Measurements from ENCODE around the gene CKAP5.

CKAP5 gene

GRCh38 chr11:46845440-46845739 lies 690 bp downstream of the CKAP5 start:
- H3K4me3 ChIP-seq (replicated peaks in 1 of 2; ENCODE audit: low read depth in 2 of 2, low read length in 2 of 2) = peak overlapping the region; percentile 82 to 94
- peak in 1 of 2 donors; percentile 11 for DNase-seq (ENCODE audit: low read depth in 2 of 2)
- TF ChIP-seq, protein P1, sequence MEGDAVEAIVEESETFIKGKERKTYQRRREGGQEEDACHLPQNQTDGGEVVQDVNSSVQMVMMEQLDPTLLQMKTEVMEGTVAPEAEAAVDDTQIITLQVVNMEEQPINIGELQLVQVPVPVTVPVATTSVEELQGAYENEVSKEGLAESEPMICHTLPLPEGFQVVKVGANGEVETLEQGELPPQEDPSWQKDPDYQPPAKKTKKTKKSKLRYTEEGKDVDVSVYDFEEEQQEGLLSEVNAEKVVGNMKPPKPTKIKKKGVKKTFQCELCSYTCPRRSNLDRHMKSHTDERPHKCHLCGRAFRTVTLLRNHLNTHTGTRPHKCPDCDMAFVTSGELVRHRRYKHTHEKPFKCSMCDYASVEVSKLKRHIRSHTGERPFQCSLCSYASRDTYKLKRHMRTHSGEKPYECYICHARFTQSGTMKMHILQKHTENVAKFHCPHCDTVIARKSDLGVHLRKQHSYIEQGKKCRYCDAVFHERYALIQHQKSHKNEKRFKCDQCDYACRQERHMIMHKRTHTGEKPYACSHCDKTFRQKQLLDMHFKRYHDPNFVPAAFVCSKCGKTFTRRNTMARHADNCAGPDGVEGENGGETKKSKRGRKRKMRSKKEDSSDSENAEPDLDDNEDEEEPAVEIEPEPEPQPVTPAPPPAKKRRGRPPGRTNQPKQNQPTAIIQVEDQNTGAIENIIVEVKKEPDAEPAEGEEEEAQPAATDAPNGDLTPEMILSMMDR (IDR thresholded peaks at IDR 0.05; ENCODE audit: low read depth, low read length) = no peak

DNA sequence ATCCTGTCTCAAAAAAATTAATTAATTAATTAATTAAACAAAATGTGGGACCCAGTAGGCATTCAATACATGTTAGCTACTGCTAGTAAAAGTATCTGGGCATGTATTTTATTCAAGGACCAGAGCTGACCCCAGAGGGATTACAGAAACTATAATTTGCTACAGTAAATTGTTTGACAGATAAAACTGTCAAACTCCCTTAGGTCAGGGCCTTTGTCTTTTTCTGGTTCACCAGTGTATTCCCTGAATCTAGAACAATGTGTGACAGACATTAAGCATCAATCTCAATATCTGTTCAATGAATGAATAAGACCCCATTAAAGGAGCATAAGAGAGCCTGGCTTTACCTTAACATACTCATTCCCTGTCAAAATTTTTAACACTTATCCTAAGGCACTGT lies 6.0 kb downstream of the CKAP5 start:
- no peak for DNase-seq (ENCODE audit: low read depth in 2 of 2)
- no peak overlapping the region for H3K4me3 ChIP-seq (replicated peaks in 1 of 2; ENCODE audit: low read depth in 2 of 2, low read length in 2 of 2)
- TF ChIP-seq, protein P1 (IDR thresholded peaks at IDR 0.05; ENCODE audit: low read depth, low read length) = no peak

- DNase-seq (ENCODE audit: low read depth in 2 of 2) = no peak
- H3K4me3 ChIP-seq (replicated peaks in 1 of 2; ENCODE audit: low read depth in 2 of 2, low read length in 2 of 2) = no peak overlapping the region
- TF ChIP-seq, protein P1 (IDR thresholded peaks at IDR 0.05; ENCODE audit: low read depth, low read length) = no peak
Observed at GRCh38 chr11:46838501-46838900, 7.6 kb downstream of the CKAP5 start.

DNA sequence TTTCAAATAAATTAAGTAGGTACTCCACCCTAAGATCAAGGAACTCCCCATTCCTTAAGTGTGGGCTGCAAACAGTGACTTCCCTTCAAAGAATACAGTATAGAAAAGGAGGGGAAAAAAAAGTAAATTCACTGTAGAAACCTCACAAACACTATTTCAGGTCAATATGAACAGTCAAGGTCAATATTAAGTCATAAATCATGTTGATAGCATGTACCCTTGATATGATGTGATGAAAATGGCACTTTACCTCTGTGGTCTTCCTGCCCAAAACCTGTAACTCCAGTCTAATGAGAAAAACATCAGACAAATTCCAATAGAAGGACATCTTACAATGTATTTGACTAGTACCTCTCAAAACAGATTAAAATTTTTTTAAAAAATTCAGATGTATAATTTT lies 8.2 kb downstream of the CKAP5 start:
- TF ChIP-seq, protein P1 (IDR thresholded peaks at IDR 0.05; ENCODE audit: low read depth, low read length) = no peak
- no peak overlapping the region for H3K4me3 ChIP-seq (replicated peaks in 1 of 2; ENCODE audit: low read depth in 2 of 2, low read length in 2 of 2)
- DNase-seq (ENCODE audit: low read depth in 2 of 2) = no peak

DNA sequence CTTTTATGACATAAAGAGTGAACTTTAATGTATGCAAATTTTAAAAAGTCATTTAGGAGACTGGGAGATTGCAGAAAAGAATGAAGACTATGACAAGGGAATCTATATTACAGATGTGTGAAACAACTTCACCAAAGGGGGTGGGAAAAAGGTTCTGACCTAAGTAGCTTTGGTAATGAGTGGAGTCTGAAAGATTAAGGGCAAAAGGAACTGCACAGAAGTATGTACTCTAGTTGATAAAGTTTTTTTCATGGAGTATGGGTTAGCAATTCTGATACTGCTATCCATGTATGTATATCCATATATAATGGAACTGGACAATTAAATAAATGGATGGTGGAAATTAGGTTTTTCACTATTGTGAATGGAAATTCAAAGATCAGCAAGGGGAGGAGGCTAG lies 9.2 kb downstream of the CKAP5 start:
- DNase-seq (ENCODE audit: low read depth in 2 of 2) = no peak
- TF ChIP-seq, protein P1 (IDR thresholded peaks at IDR 0.05; ENCODE audit: low read depth, low read length) = no peak
- H3K4me3 ChIP-seq (replicated peaks in 1 of 2; ENCODE audit: low read depth in 2 of 2, low read length in 2 of 2) = no peak overlapping the region

- no peak for DNase-seq (ENCODE audit: low read depth in 2 of 2)
- H3K4me3 ChIP-seq (replicated peaks in 1 of 2; ENCODE audit: low read depth in 2 of 2, low read length in 2 of 2) = no peak overlapping the region
- TF ChIP-seq, protein P1 (IDR thresholded peaks at IDR 0.05; ENCODE audit: low read depth, low read length) = no peak
Observed at GRCh38 chr11:46836431-46836830, 9.6 kb downstream of the CKAP5 start.

- TF ChIP-seq, protein P1 (IDR thresholded peaks at IDR 0.05; ENCODE audit: low read depth, low read length) = no peak
- no peak overlapping the region for H3K4me3 ChIP-seq (replicated peaks in 1 of 2; ENCODE audit: low read depth in 2 of 2, low read length in 2 of 2)
- no peak for DNase-seq (ENCODE audit: low read depth in 2 of 2)
Observed at GRCh38 chr11:46835897-46836296, 10.2 kb downstream of the CKAP5 start.
